HCT116 (cell line): ENCODE data around the gene PSMA6. TPM values are rescaled to one million over a fixed set of nuclear protein-coding genes. Genes with fewer than 3 reads are reported as not detected.

Experiments used
- ATAC-seq: fragments of 200-7000 bp; cut with Tn5 transposase; 2 replicates; pipeline ENCODE4 v1.9.1; 2020; ENCODE audit warnings: mild to moderate bottlenecking, moderate library complexity
- BruUV-seq: library from RNA; stranded (reverse); fragments of 400-500 nt; replicated peaks from 2 replicates; lab custom pipeline; 2021; lab: Mats Ljungman, UMichigan
- CTCF ChIA-PET: fragments of 300-600 bp; sonication (Branson Sonifier 250); formaldehyde crosslinking; loops from one replicate; lab custom pipeline; 2021; ENCODE audit warnings: antibody characterized with exemption; lab: Charles Lee
- POLR2A ChIA-PET: fragments of 300-600, 350-600 bp; sonication (Branson Sonifier 250); formaldehyde crosslinking; loops from one replicate; lab custom pipeline; 2021; ENCODE audit warnings: antibody characterized with exemption; lab: Charles Lee
- RAD21 ChIA-PET, 2 experiments: fragments of 300-600 bp; sonication (Branson Sonifier 250); formaldehyde crosslinking; loops; one replicate each; lab custom pipeline; 2023; ENCODE audit warnings: low total read pairs in 2 of 2; ENCODE audit not compliant: uncharacterized antibody in 2 of 2, unreplicated experiment in 2 of 2, low non-redundant PET in 1 of 2; lab: Charles Lee
- DNase-seq: peaks from one replicate; pipeline ENCODE4 v3.0.0-alpha.2; 2010; ENCODE audit warnings: low read depth, low spot score
- H2AFZ ChIP-seq: fragments of 200-600 bp; shearing (Covaris generic), sonication (generic); 2 replicates; pipeline ENCODE4 v1.6.1; 2017; ENCODE audit warnings: low read depth, mixed run types, mixed read lengths, antibody characterized with exemption, low read length; ENCODE audit not compliant: poor library complexity, severe bottlenecking
- H3K27ac ChIP-seq: 2 replicates; pipeline ENCODE4 v1.5.1; 2012; ENCODE audit warnings: low read depth, low read length
- H3K27me3 ChIP-seq: fragments of 200-600 bp; sonication (generic); 2 replicates; pipeline ENCODE4 v1.6.1; 2016; ENCODE audit warnings: mixed run types, low read length, mixed read lengths; ENCODE audit not compliant: insufficient read depth
- H3K36me3 ChIP-seq, 2 experiments: fragments of 200-500 bp in 1 of 2; fragments of 200-600 bp in 1 of 2; sonication (Bioruptor generic) in 1 of 2; sonication (generic) in 1 of 2; 2 replicates each; pipeline versions ENCODE4 v1.5.1 to v1.6.1; 2014 to 2016; ENCODE audit warnings: low read length in 2 of 2, inconsistent platforms in 1 of 2, mixed read lengths in 1 of 2, mixed run types in 1 of 2; ENCODE audit not compliant: insufficient read depth in 2 of 2, control insufficient read depth in 1 of 2
- H3K4me1 ChIP-seq, 2 experiments: fragments of 200-600 bp in 1 of 2; sonication (generic) in 1 of 2; 2 replicates each; pipeline versions ENCODE4 v1.5.1 to v1.6.1; 2012 to 2017; ENCODE audit warnings: low read length in 2 of 2, inconsistent platforms in 1 of 2, mild to moderate bottlenecking in 1 of 2, mixed read lengths in 1 of 2, mixed run types in 1 of 2, moderate library complexity in 1 of 2; ENCODE audit not compliant: insufficient read depth in 2 of 2, control insufficient read depth in 1 of 2
- H3K4me2 ChIP-seq: fragments of 200-600 bp; sonication (generic); 2 replicates; pipeline ENCODE4 v1.6.1; 2017; ENCODE audit warnings: mixed run types, low read length, mixed read lengths
- H3K4me3 ChIP-seq, 2 experiments: fragments of 200-600 bp in 1 of 2; sonication (generic) in 1 of 2; replicated peaks in 1 of 2; 2 replicates each; pipeline ENCODE4 v1.5.1; 2011 to 2016; ENCODE audit warnings: low read length in 2 of 2, control low read depth in 1 of 2, low read depth in 1 of 2, mild to moderate bottlenecking in 1 of 2, mixed read lengths in 1 of 2, mixed run types in 1 of 2
- H3K79me2 ChIP-seq: fragments of 200-600 bp; sonication (generic); 2 replicates; pipeline ENCODE4 v1.6.1; 2017; ENCODE audit warnings: mild to moderate bottlenecking, mixed run types, low read length, moderate library complexity, mixed read lengths; ENCODE audit not compliant: insufficient read depth
- H3K9ac ChIP-seq: fragments of 200-600 bp; sonication (generic); 2 replicates; pipeline ENCODE4 v1.6.1; 2016; ENCODE audit warnings: low read length, mixed read lengths
- H3K9me2 ChIP-seq: fragments of 200-600 bp; sonication (generic), shearing (Covaris generic); 2 replicates; pipeline ENCODE4 v1.6.1; 2017; ENCODE audit warnings: mixed run types, mild to moderate bottlenecking, moderate library complexity; ENCODE audit not compliant: insufficient read depth
- H3K9me3 ChIP-seq, 2 experiments: fragments of 200-500 bp in 1 of 2; fragments of 200-600 bp in 1 of 2; sonication (Bioruptor generic) in 1 of 2; sonication (generic) in 1 of 2; 2 replicates each; pipeline ENCODE4 v1.6.1; 2014 to 2017; ENCODE audit warnings: low read length in 2 of 2, mixed read lengths in 2 of 2, inconsistent platforms in 1 of 2, low read depth in 1 of 2, mild to moderate bottlenecking in 1 of 2, mixed run types in 1 of 2, moderate library complexity in 1 of 2; ENCODE audit not compliant: control insufficient read depth in 1 of 2, insufficient read depth in 1 of 2
- H4K20me1 ChIP-seq: fragments of 200-600 bp; sonication (generic), shearing (Covaris generic); 2 replicates; pipeline ENCODE4 v1.6.1; 2017; ENCODE audit warnings: mixed run types, mild to moderate bottlenecking, moderate library complexity; ENCODE audit not compliant: insufficient read depth
- ATF3 ChIP-seq: IDR thresholded peaks from 2 replicates; pipeline ENCODE4 v1.6.1; 2012
- CBX3 ChIP-seq: IDR thresholded peaks from 2 replicates; pipeline ENCODE4 v1.6.1; 2012; ENCODE audit warnings: low read depth
- CEBPB ChIP-seq: IDR thresholded peaks from 2 replicates; pipeline ENCODE4 v1.6.1; 2012; ENCODE audit warnings: low read depth
- CTCF ChIP-seq, 3 experiments: fragments of 200-600 bp in 1 of 3; sonication (generic) in 1 of 3; IDR thresholded peaks in 2 of 3; conservative IDR thresholded peaks in 1 of 3; 2 replicates each; pipeline ENCODE4 v1.5.1; 2012 to 2017; ENCODE audit warnings: low read depth in 2 of 3, low read length in 2 of 3, antibody characterized with exemption in 1 of 3, borderline replicate concordance in 1 of 3, control low read depth in 1 of 3, mild to moderate bottlenecking in 1 of 3, mixed read lengths in 1 of 3, mixed run types in 1 of 3, moderate library complexity in 1 of 3; ENCODE audit not compliant: insufficient read depth in 1 of 3
- EGR1 ChIP-seq: IDR thresholded peaks from 2 replicates; pipeline ENCODE4 v1.6.1; 2012; ENCODE audit warnings: low read depth
- ELF1 ChIP-seq: IDR thresholded peaks from 2 replicates; pipeline ENCODE4 v1.6.1; 2012; ENCODE audit warnings: low read depth, borderline replicate concordance
- EZH2 ChIP-seq: fragments of 200-600 bp; sonication (generic); IDR thresholded peaks from 2 replicates; pipeline ENCODE4 v1.6.1; 2017; ENCODE audit warnings: antibody characterized with exemption, mixed run types
- EZH2phosphoT487 ChIP-seq: fragments of 200-600 bp; IDR thresholded peaks from 2 replicates; pipeline ENCODE4 v1.6.1; 2018; ENCODE audit warnings: antibody characterized with exemption, borderline replicate concordance
- FOSL1 ChIP-seq: IDR thresholded peaks from 2 replicates; pipeline ENCODE4 v1.6.1; 2012; ENCODE audit warnings: low read depth
- POLR2A ChIP-seq: IDR thresholded peaks from 2 replicates; pipeline ENCODE4 v1.7.0; 2011; ENCODE audit warnings: borderline replicate concordance; ENCODE audit not compliant: insufficient read depth, insufficient read length; ENCODE audit errors: extremely low read depth
- POLR2AphosphoS5 ChIP-seq: IDR thresholded peaks from 2 replicates; pipeline ENCODE4 v1.6.1; 2011; ENCODE audit warnings: mild to moderate bottlenecking, low read depth, low read length, moderate library complexity
- SP1 ChIP-seq: IDR thresholded peaks from 2 replicates; pipeline ENCODE4 v1.6.1; 2012; ENCODE audit warnings: low read depth
- TCF7L2 ChIP-seq: IDR thresholded peaks from 2 replicates; pipeline ENCODE4 v1.7.0; 2011; ENCODE audit warnings: borderline replicate concordance, inconsistent platforms; ENCODE audit not compliant: insufficient read depth, insufficient read length; ENCODE audit errors: extremely low read depth
- YY1 ChIP-seq: IDR thresholded peaks from 2 replicates; pipeline ENCODE4 v1.6.1; 2011; ENCODE audit warnings: low read length, low read depth, moderate library complexity, mild to moderate bottlenecking; ENCODE audit not compliant: insufficient replicate concordance; ENCODE audit errors: extremely low read depth
- ZBTB33 ChIP-seq: IDR thresholded peaks from 2 replicates; pipeline ENCODE4 v1.6.1; 2011; ENCODE audit warnings: mild to moderate bottlenecking, low read length, moderate library complexity; ENCODE audit not compliant: insufficient replicate concordance; ENCODE audit errors: extremely low read depth
- ZFX ChIP-seq: fragments of 450-650 bp; IDR thresholded peaks from 2 replicates; pipeline ENCODE4 v1.6.1; 2017
- intact Hi-C: fragments of 100-400 bp; cut with micrococcal nuclease; formaldehyde crosslinking; loops from 2 replicates; pipeline ENCODE4 v1.10.0; 2022
- total RNA-seq: library from RNA; stranded (reverse); gene quantifications from one replicate; pipeline ENCODE4 v1.2.1, GENCODE V29; 2021; ENCODE audit not compliant: unreplicated experiment

PSMA6 gene
- total RNA-seq, 1 experiment from 2014 or later: 194 TPM

GRCh38 chr14:35245051-35245450 lies 47.1 kb upstream of the PSMA6 start (continued):
- TF ChIP-seq ZBTB33 (no peak), SP1 (no peak), YY1 (no peak)

GRCh38 chr14:35247777-35248475 lies 44.3 kb upstream of the PSMA6 start:
- Histone ChIP-seq H3K4me1 (no peaks in the 10 kb centered on the region), H3K79me2 (no peaks in the 10 kb centered on the region), H3K9me3 (no peaks in the 10 kb centered on the region), H3K36me3 (no peaks in the 10 kb centered on the region), H3K27me3 (no peaks in the 10 kb centered on the region), H3K4me2 (no peak overlapping the region), H4K20me1 (no peaks in the 10 kb centered on the region), H3K9ac (no peak overlapping the region), H2AFZ (no peak overlapping the region), H3K27ac (no peak overlapping the region), H3K9me2 (no peaks in the 10 kb centered on the region), H3K4me3 (no peak overlapping the region)
- BruUV-seq: no TSS peak
- RAD21 ChIA-PET: no interaction called here
- TF ChIP-seq POLR2A: no peak
- no peak for TF ChIP-seq ATF3
- no peak for TF ChIP-seq SP1
- TF ChIP-seq EZH2phosphoT487: no peak
- no peak for TF ChIP-seq ZFX
- no peak for TF ChIP-seq CEBPB
- TF ChIP-seq POLR2AphosphoS5: no peak
- no peak for TF ChIP-seq CBX3
- no peak for TF ChIP-seq FOSL1
- no peak for TF ChIP-seq EGR1
- no peak for TF ChIP-seq ELF1
- TF ChIP-seq EZH2: no peak
- no peak for TF ChIP-seq CTCF (IDR thresholded peaks at IDR 0.05 in 2 of 3, conservative IDR thresholded peaks at IDR 0.05 in 1 of 3; ENCODE audit: borderline replicate concordance in 1 of 3, insufficient read depth in 1 of 3, low read depth in 2 of 3, low read length in 2 of 3)
- TF ChIP-seq YY1: no peak
- TF ChIP-seq TCF7L2: no peak
- ATAC-seq: no peak
- POLR2A ChIA-PET: no interaction called here
- no peak for DNase-seq
- intact Hi-C loops: no loop called here
- CTCF ChIA-PET: interaction anchor here (1.1 kb wide), 1 partner anchor 19 kb away, joined by 3 read pairs; no protein-coding TSS in a partner anchor
